GM19351 (cell line): ENCODE data around the gene DPYD.

Experiments
- ATAC-seq: cut with Tn5 transposase; IDR thresholded peaks from one replicate; pipeline ENCODE4 v1.9.1; 2021; ENCODE audit warnings: mild to moderate bottlenecking, moderate library complexity; ENCODE audit not compliant: unreplicated experiment

The DPYD gene

DNA sequence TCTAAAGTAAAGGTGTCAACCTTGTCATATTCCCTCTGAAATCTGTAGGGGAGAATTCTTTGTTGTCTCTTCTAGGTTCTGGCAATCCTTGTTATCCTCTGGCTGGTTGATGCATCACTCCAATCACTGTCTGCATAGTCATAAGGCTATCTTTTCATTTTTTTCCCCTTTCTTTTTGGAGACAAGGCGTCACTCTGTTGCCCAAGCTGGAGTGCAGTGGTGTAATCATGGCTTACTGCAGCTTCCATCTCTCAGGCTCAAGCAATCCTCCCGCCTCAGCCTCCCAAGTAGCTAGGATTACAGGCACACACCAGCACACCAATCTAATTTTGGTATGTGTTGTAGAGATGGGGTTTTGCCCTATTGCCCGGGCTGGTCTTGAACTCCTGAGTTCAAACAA, 12.9 kb downstream of the DPYD start:
- no peak for ATAC-seq

DNA sequence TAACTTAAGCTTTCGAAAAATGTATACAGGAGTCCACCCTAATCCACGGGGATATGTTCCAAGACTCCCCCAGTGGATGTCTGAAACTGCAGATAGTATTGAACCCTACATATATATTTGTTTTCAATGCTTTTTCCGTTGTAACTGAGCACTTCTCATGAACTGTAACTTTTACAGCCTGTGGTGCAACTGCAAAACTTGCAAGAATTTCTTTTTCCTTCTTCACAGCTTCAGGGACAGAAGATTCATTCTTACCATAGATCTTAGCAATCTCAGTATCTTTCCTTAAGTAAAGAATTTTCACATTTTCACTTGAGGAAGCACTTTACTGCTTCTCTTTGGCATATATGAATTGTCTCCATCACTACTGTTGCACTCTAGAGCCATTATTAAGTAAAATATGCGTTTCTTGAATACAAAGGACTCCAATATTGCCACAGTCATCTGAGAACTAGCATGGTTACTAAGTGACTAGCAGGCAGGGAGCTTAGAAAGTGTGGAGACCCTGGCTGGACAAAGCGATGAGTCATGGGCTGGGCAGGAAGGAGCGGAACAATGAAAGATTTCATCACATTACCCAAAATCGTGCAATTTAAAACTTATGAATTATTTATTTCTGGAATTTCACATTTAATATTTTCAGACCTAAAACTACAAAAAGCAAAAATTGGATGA, 14.1 kb downstream of the DPYD start:
- no peak for ATAC-seq

DNA sequence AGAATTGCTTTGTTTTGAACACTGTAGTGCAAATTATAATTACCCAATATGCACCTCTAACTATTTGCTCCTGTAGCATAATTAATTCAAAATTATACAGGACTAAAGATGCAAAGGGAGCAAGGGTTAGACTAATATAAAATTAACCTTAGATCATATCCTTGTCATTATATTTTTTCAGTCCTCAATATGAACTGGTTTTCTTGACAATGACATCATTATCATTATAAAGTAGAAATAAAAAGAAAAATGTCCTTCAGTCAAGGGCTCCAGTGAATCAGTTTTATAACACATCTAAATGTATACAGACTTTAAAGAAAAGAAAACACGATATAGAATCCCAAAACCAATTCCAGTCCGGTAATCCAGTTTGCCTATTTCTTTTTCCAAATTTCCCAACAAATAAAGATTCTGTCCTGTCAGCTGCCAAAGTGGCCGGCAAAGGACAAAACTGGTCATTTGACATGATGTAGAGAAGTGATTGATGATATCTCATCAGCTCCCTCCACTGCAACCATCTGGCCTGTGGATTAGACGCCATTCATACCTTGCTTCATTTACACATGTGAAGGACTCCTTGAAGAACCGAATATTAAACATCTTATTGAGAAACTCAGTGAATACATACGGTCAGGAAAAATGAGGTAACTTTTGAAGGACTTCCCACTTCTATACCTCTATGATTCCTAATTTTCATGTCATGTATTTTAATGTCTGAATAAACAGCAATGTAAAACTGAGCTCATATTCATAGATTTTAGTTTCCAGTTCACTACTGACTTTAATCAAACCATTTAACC, 15.5 kb downstream of the DPYD start:
- ATAC-seq: no peak

DNA sequence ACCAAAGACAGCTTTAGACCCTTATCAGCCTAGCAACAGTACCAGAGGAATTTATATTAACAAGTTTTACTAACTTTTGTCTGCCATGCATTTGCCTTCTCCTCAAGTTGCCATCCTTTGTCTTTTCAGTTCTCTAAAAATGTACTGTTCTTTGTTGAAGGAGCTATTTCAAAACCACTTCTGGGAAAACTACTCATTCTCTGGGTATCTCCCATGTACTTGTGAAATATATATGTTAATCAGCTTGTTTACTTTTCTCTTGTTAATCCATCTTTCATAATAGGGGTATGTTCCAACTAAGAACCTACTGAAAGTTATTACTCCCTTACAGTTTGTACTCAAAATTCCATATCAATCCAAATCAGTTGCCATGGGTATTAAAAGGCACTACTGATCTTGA, 16.3 kb downstream of the DPYD start:
- no peak for ATAC-seq

DNA sequence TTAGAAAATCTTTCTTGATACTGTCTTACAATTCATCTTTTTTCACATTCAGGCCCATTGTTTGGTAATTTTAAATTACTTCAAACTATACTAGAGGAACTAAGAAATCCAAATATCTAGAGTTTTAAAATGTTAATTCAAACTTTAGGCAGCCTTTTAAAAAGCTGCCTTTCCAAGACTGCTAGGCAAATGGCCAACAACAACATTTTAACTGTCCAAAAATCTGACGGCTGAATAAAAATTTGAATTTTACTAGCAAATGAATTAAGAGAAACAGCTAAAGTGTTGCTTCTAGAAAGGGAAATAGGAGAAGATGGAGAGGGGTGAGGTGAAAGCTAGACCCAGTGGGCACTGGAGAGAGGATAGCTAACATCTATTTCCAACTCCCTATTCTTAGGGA, 17.2 kb downstream of the DPYD start:
- no peak for ATAC-seq

DNA sequence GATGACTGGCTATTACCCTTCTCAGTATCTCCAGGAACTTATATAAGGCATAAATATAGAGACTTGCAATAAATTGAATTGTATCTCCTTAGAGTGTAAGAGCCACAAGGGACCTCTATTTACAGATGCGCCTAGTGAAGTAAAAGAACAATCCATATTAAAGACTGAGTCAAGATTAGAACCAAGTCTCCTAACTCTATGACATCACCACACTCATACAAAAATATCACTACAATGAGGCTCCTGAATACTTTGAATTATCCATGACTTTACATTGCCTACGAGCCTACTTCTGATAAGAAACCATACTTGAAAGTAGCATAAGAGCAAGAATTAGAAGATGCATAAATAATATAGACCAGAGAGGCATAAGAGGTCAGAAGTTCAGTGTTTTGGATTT, 18.8 kb downstream of the DPYD start:
- ATAC-seq: no peak

DNA sequence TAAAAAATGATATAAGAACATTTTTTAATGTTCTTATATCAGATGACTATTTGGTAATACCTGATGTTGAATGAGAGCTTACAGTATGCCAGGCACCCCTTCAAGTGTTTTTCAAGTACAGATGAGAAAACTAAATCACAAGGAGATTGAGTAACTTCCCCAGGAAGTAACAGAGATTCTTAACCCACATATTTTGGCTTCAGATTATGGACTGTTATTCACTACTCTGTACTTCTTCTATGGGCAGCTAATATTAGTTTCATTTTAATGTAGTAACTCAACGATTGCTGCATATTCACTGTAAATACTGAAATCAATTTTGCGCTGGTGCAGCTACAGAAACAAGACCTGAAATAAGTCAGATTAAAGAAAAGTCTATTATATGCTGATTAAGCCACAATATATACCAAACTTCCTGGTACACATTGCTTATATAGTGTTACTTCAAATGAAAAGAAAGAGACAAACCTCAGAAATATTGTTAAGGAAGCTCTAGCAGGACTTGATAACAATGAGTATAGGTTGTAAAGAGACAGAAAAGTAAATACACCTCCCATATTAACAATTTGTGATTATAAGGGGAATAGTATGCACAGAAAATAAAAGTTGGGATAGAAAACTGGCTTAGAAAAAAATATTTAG, 19.7 kb downstream of the DPYD start:
- ATAC-seq: no peak

DNA sequence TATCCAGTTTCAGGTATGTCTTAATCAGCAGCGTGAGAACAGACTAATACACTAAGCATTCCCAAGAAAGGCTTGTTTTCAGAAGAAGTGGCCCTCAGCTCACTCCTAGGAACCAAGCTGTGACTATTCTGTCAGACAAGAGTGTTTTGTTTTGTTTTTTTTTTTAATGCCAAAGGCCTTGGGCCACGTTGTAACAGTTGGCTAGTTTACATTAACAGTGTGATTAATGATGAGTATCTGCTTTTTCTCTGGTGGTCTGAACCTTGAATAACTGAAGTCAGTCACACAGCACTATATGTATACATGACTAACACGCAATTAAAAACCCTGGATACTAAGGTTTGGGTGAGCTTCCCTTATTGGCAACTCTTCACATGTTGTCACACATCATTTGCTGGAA, 21.9 kb downstream of the DPYD start:
- ATAC-seq: no peak

DNA sequence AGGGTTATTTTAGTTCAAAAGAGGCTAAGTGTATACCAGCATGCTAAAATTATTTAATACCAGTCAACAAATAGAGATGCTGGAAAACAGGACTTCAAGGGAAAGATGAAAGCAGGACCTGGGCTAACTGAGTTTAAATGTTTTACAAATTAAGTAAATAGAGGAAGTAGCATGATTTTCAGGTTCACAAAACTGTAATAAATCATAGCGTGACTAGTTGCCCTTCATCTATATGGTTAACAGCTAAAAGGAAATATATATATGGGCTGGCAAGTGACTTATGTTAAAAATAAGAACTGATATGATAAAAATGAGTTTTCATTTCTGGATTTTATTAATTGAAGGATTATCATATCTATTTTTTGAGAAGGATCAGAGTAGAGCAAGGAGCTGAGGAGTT, 25.6 kb downstream of the DPYD start:
- no peak for ATAC-seq

DNA sequence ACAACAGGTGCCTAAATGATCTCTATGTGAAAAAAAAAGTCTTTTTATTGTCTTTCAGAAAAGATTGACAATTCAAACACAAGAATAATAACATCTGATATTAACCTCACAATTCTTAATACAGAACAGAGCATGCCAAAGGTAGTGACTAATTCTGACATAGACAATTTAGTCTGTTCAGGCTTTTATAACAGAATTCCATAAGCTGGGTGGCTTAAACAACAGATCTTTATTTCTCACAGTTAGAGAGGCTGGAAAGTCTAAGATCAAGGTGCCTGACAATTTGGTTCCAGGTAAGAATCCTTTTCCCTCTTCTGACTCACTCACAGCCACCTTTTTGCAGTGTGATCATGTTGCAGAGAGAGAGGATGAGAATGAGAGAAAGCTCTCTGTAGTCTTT, 27.0 kb downstream of the DPYD start:
- no peak for ATAC-seq

DNA sequence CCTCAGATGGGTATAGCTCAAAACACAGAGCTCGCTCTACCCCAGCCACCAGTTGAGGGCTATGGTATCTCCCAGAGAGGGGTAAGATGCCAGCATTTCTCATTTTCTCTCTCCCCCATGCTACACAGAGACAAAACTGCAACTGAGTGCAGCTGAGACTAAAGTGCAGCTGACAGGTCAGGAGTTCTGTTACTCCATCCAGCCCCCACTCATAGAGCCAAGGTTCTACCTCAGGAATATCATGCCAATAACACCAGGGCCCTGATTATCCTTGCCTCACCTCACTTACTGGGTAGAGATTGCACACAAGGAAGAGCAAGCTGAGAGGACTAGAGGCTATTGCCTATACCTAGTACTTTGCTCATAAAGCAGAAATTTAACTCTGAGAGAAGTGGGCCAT, 34.6 kb downstream of the DPYD start:
- ATAC-seq: no peak

DNA sequence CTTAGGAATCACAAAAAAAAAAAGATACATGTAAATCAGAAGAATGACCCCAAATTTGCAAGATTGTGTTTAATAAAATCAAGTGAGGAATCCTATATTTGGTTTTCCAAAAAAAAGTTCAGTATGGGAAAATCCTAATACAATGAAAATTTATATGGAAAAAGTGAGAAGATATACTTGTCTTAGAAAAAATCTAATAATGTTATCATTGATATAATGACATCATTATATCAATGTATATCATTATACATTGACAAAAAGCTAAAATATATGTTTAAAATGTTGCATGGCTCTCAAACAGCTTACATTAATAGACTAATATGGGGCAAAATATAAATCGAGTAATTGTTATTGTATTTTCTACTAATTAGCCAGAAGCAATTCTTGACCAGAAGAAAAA, 37.0 kb downstream of the DPYD start:
- ATAC-seq: no peak

DNA sequence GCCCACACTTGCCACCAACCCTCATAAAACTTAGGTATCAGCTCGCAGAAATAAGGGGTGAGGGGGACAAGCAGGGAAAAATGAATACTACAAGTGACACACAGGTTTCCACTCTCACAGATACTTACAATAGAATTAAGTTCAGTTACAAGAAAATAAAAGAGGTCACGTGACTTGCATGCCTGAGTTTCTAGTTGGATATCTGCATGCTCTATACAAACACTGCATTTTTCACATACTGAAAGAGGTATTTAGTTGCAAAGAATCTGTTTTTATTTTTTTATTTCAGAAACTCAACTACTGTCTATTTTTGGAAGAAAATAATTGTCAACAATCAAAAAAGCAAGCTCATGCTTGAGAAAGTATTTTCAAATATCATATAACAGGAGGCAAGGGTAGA, 43.5 kb downstream of the DPYD start:
- ATAC-seq: no peak

DNA sequence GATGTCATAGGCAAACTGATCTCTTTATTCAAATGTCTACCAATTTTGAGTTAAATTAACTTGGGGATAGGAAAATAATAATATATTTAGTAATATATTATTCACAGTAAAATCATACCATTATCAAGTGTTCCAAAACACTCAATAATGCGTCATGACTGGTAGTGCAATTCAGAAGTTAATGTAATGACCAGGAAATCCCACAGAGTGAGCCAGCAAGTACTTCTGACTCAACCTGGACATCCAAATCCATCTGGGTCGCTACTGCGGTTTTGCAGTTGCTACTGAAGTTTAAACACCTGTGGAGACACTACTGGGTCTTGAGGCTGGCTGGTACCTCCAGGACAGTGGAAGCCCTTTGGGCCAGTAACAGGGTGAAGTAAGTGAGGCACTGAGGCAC, 44.8 kb downstream of the DPYD start:
- ATAC-seq: no peak

DNA sequence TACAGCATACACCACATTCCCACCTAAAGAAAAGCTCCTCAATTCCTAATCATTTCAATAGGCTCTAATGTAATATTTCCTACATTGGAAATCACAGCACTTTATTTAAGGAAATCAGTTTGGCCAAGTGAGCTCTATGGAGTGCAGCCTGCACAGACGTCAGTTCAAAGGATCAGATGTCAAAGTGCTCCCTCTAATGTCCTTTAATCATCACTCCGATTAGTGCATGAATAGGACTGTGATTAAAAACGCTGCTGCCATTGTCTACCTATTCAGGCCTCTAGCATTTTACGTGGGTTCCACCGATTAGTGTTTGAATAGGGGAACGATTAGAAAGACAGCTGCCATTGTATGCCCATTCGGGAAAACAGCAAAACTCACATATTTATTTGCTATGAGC, 50.2 kb downstream of the DPYD start:
- no peak for ATAC-seq

DNA sequence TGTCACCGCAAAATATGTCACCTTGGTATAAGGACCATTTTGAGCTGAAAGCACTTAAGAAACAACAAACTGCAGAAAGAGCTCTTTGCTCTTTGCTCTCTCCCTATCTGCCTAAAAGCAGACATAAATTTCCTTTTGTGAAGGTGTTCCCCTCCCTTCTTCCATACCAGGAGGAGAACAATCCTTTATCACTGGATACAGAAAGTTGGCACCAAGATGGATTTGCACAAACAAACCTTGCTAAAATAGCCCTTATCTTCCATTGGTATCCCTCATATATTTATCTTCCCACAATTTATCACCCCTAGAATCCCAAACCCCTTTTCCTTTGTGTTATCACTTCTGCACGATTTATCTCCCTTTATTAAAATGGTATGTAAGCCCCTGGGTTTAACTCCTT, 51.4 kb downstream of the DPYD start:
- ATAC-seq: no peak

DNA sequence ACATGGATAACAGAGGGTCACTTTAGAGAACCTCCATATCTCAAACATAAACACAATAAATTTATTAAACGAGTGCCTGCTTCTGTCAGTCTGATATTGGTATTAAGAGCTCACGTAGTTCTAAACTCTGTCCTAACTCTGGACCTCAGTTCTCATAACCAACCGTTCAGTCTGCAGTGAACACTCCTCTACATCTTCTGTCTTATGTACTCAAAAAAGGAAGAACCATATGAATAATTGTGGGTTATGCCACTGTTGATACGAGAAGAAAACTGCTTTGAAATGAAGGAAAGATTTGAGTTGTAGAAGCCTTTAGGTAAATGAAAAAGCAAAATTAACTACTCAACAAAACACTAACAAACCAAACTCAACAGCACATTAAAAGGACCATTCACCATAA, 53.7 kb downstream of the DPYD start:
- ATAC-seq: no peak

DNA sequence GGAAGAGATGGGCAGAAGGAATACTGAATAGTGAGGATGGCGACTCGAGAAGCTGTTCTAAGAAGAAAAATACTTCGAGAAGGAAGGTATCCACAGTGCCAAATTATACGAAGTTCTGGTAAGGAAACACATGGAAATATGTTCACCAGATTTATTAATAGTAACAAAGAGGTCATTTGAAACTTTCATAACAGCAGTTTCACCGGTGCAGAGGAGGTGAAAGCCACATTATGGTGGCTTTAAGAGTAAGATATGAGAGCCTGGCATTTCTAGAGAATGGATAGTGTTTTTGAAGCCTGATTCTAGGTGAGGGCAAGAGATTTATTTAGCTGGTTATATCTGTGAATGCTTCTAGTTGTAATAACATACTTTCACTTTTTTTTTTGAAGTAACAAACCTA, 56.2 kb downstream of the DPYD start:
- peak; percentile 75 for ATAC-seq

DNA sequence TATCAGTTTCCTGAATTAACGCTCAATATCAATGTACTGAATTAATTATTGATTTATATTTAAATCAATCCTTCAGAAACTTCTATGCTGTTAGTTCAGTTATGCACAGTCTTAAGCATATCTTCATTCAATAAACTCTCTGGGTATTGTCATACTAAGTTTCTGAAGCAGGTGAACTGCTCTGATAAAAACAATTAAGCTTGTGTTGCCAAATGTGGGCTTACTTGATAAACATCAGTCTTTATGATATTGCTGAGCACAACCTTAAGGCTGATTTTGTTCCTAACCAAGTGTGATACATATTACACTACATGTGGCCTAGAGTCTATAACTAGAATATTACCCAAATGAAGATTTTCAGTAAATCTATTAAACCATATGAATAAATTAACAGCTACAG, 67.6 kb downstream of the DPYD start:
- ATAC-seq: no peak

DNA sequence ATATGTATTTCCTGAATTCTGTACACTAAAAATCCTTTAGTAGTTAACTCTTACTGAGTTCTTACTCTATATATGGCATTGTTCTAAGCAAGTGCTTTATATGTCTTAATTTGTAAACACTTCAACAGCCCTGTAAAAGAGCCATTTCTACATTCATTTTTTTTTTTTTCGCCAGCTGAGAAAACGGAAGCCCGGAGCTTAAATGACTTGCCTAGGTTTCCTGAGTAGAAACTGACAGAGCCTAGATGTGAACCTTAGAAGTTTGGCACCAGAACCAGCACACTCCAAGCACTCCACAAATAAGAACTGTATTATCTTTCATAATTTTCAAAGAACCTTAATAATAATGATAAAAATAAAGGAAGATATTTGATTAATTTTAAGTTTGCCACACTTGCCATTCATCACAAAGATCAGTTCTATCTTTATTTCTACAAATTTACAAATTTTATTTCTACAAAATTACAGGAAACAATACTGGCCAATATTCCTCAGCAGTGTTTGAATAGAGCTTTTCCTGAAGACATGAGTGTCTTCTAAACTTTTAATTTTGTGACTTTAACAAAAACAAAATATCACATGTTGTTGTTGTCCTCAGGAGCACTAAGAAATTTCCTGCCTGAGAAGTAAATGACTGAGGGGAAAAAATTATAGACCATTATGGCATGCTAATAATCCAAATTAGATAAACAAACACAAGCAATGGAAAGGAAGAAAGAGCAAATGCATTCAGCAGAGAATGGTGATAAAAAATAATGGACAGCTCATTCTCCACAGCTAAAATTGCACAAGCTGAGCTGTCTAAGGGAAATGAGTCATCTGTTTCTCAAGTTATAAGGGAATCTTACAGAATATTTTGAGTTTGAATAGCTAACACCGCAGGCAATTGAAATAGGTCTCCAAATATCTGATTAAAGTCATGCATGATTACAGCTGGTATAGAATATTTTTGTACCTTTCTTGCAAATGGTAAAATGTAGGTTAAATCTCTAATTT, 71.2 kb downstream of the DPYD start:
- ATAC-seq: peak; percentile 47

DNA sequence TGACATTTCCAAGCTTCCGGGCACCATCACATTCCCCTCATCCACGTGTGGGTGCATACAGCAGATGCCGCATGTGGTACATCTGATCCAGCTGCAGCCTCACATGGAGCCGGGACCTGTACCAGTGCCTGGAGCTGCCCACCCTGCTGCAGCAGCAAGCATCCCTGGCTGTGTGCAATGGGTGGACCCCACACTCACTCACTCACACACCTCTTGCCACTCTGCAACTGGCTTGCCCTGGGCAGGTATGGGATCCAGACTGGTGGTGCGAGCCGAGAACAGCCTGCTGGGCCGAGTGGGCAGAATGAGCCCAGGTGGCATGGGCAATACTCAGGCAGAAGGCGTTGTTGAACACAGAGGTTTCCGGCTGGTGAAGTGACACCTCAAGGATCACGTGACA, 75.0 kb downstream of the DPYD start:
- no peak for ATAC-seq
